Parathyroid adenoma (tissue), 2 donors: ENCODE measurements around the gene NR2C2AP.

Experiments
- H2AFZ ChIP-seq: fragments of 300-600 bp; sonication (generic); one replicate; pipeline ENCODE4 v1.7.0; 2017; ENCODE audit warnings: antibody characterized with exemption, mild to moderate bottlenecking
- H3K27ac ChIP-seq: fragments of 300-600 bp; sonication (generic); one replicate; pipeline ENCODE4 v1.7.0; 2017
- H3K27me3 ChIP-seq: fragments of 300-600 bp; sonication (generic); one replicate; pipeline ENCODE4 v1.7.0; 2017; ENCODE audit warnings: low read length; ENCODE audit not compliant: control insufficient read depth, insufficient read depth
- H3K36me3 ChIP-seq: fragments of 300-600 bp; sonication (generic); one replicate; pipeline ENCODE4 v1.7.0; 2017; ENCODE audit warnings: low read length; ENCODE audit not compliant: control insufficient read depth, insufficient read depth
- H3K4me1 ChIP-seq: fragments of 300-600 bp; sonication (generic); one replicate; pipeline ENCODE4 v1.7.0; 2017; ENCODE audit warnings: control low read depth
- H3K4me2 ChIP-seq: fragments of 300-600 bp; sonication (generic); one replicate; pipeline ENCODE4 v1.7.0; 2017; ENCODE audit warnings: low read length
- H3K4me3 ChIP-seq: fragments of 300-600 bp; sonication (generic); one replicate; pipeline ENCODE4 v1.7.0; 2017; ENCODE audit warnings: low read depth, low read length
- H3K79me2 ChIP-seq: fragments of 300-600 bp; sonication (generic); one replicate; pipeline ENCODE4 v1.7.0; 2017; ENCODE audit warnings: control low read depth
- H3K9ac ChIP-seq: fragments of 300-600 bp; sonication (generic); one replicate; pipeline ENCODE4 v1.7.0; 2017; ENCODE audit warnings: mild to moderate bottlenecking
- H3K9me3 ChIP-seq: fragments of 300-600 bp; sonication (generic); one replicate; pipeline ENCODE4 v1.7.0; 2017; ENCODE audit warnings: low read length; ENCODE audit not compliant: control insufficient read depth
- CTCF ChIP-seq: fragments of 300-600 bp; sonication (generic); IDR thresholded peaks from one replicate; pipeline ENCODE4 v1.7.0; 2017; ENCODE audit warnings: antibody characterized with exemption, mild to moderate bottlenecking
- donor health status: primary hyperparathyroidism.

The NR2C2AP gene

DNA sequence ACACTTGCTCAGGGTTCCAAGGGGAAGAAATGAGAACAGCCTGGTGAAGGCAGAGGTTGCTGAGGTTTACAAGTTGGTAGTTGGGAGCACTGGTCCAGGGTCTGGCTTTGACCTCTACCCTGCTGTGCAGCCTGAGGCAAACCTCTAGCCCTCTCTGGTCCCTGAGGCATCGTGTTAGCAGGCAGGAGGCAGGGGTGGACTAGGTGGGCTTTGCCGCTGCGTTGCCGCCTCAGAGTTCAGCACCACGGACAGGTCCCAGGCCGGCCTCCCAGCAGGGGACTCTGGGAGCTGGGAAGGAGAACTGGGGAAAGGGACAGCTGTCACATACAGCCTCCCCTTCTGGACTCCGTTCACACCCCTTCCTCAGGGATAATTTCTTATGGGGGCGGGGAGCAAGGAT is 11.7 kb upstream of the NR2C2AP start:
- Histone ChIP-seq H3K4me1 (no peaks in the 10 kb centered on the region), H3K4me2 (no peak overlapping the region), H2AFZ (no peak overlapping the region), H3K9ac (no peak overlapping the region), H3K4me3 (no peak overlapping the region), H3K36me3 (no peaks in the 10 kb centered on the region), H3K27me3 (peaks cover 7% of the 10 kb centered on the region), H3K79me2 (no peaks in the 10 kb centered on the region), H3K27ac (no peak overlapping the region), H3K9me3 (no peaks in the 10 kb centered on the region)
- no peak for TF ChIP-seq CTCF

DNA sequence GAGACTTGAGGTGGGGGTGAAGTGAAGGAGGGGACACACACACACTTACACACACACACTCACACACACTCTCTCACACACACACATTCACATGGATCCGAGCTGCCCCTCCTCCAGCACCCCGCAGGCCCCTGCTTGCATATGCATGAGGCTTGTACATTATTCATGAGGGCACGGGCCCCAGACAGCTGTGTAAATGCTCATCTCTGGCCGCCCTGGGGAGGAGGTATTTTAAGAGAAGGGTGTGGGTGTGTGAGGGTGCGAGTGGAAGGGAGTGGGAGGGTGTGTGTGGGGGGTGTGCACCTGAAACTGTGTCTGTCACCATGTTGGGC is 10.9 kb upstream of the NR2C2AP start:
- Histone ChIP-seq H2AFZ (no peak overlapping the region), H3K36me3 (no peaks in the 10 kb centered on the region), H3K79me2 (no peaks in the 10 kb centered on the region), H3K9ac (no peak overlapping the region), H3K27ac (no peak overlapping the region), H3K4me1 (no peaks in the 10 kb centered on the region), H3K27me3 (peaks cover 7% of the 10 kb centered on the region), H3K9me3 (no peaks in the 10 kb centered on the region), H3K4me2 (no peak overlapping the region), H3K4me3 (no peak overlapping the region)
- TF ChIP-seq CTCF = no peak

DNA sequence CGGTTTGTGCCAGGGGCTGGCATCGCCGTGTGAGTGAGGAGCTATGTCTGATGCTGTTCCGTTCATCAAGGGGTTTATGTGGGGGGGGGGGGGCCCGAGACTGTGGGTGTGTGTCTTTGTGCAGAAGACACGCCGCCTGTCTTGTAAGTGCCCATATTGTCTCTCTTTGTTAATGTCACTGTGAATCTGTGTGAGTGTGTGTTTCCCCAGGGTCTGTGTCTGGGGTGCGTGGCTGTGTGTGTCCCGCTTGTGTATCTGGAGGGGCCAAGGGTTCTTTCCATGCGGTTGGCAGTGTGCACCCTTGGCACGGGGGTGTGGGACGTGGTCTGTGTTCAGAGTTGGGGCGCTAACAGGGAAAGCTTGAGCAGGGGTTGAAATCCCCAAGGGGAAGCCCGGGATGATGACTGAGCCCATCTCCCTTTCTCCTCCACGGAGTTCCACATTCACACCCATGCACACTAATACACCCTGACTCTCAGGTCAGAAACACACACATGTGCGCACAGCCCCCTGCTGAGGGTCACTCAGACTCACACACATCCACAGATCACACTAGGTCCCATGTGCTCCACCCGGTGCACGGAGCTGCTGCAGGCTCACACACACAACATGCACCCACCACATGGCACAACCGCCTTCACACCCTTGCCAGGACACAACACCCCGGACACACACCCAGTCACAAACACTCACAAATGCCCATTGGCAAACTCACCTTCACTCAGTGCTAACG is 10.4 kb upstream of the NR2C2AP start:
- Histone ChIP-seq H3K27ac (no peak overlapping the region), H3K4me3 (no peak overlapping the region), H3K9me3 (no peaks in the 10 kb centered on the region), H2AFZ (no peak overlapping the region), H3K4me2 (no peak overlapping the region), H3K79me2 (no peaks in the 10 kb centered on the region), H3K27me3 (peaks cover 7% of the 10 kb centered on the region), H3K36me3 (no peaks in the 10 kb centered on the region), H3K9ac (no peak overlapping the region), H3K4me1 (no peaks in the 10 kb centered on the region)
- TF ChIP-seq CTCF = no peak

- Histone ChIP-seq H2AFZ (no peak overlapping the region), H3K4me3 (no peak overlapping the region), H3K4me2 (no peak overlapping the region), H3K4me1 (no peaks in the 10 kb centered on the region), H3K36me3 (no peaks in the 10 kb centered on the region), H3K9ac (no peak overlapping the region), H3K27ac (no peak overlapping the region), H3K79me2 (no peaks in the 10 kb centered on the region), H3K9me3 (no peaks in the 10 kb centered on the region), H3K27me3 (peaks cover 7% of the 10 kb centered on the region)
- TF ChIP-seq CTCF = no peak
These were observed 9.7 kb upstream of the NR2C2AP start for GRCh38 chr19:19212916-19213315.
